HepG2 (cell line): ENCODE measurements around the gene CUL4A. TPM values are rescaled to one million over a fixed set of nuclear protein-coding genes. Genes with fewer than 3 reads are reported as not detected.

ENCODE experiments used
- FOXA3 ChIP-seq: IDR thresholded peaks from 2 replicates; pipeline ENCODE4 v1.6.1; 2016; ENCODE audit warnings: missing genetic modification reagents, missing compliant biosample characterization
- MXI1 ChIP-seq: IDR thresholded peaks from 3 replicates; pipeline ENCODE4 v1.6.1; 2012; ENCODE audit warnings: low read depth, low read length, inconsistent platforms, borderline replicate concordance
- PHF21A ChIP-seq: sonication (generic); formaldehyde crosslinking; IDR thresholded peaks from 2 replicates; pipeline ENCODE4 v1.5.0; 2020; ENCODE audit warnings: mild to moderate bottlenecking, missing genetic modification reagents
- PPARG ChIP-seq: conservative IDR thresholded peaks from 2 replicates; pipeline ENCODE4 v1.6.1; 2016; ENCODE audit warnings: missing biosample characterization, missing genetic modification reagents
- SALL1 ChIP-seq: sonication (generic); formaldehyde crosslinking; IDR thresholded peaks from 2 replicates; pipeline ENCODE4 v1.8.0; 2022; ENCODE audit warnings: mild to moderate bottlenecking, missing genetic modification reagents
- ZBTB43 ChIP-seq: sonication (generic); formaldehyde crosslinking; conservative IDR thresholded peaks from 2 replicates; pipeline ENCODE4 v1.4.0; 2020; ENCODE audit warnings: missing genetic modification reagents
- ZFP36L1 ChIP-seq: sonication (generic); formaldehyde crosslinking; IDR thresholded peaks from 2 replicates; pipeline ENCODE4 v1.8.0; 2022; ENCODE audit warnings: mild to moderate bottlenecking, missing genetic modification reagents, moderate library complexity
- ZNF20 ChIP-seq: sonication (generic); formaldehyde crosslinking; IDR thresholded peaks from 2 replicates; pipeline ENCODE4 v1.4.0; 2020; ENCODE audit warnings: mild to moderate bottlenecking, moderate library complexity, missing genetic modification reagents
- ZNF382 ChIP-seq: sonication (generic); formaldehyde crosslinking; IDR thresholded peaks from 2 replicates; pipeline ENCODE4 v1.5.0; 2020; ENCODE audit warnings: missing genetic modification reagents, mild to moderate bottlenecking, borderline replicate concordance
- ZNF430 ChIP-seq: sonication (generic); formaldehyde crosslinking; IDR thresholded peaks from 2 replicates; pipeline ENCODE4 v1.9.0; 2021; ENCODE audit warnings: mild to moderate bottlenecking, missing genetic modification reagents
- ZNF691 ChIP-seq: sonication (generic); formaldehyde crosslinking; IDR thresholded peaks from 2 replicates; pipeline ENCODE4 v1.4.0; 2020; ENCODE audit warnings: missing genetic modification reagents, low read depth, mild to moderate bottlenecking, borderline replicate concordance
- ZNF704 ChIP-seq: sonication (generic); formaldehyde crosslinking; IDR thresholded peaks from 2 replicates; pipeline ENCODE4 v1.8.1; 2023; ENCODE audit warnings: mild to moderate bottlenecking, inconsistent platforms, moderate library complexity, missing genetic modification reagents, borderline replicate concordance
- ZNF788 ChIP-seq: sonication (generic); formaldehyde crosslinking; IDR thresholded peaks from 2 replicates; pipeline ENCODE4 v1.5.0; 2020; ENCODE audit warnings: mild to moderate bottlenecking, missing genetic modification reagents, borderline replicate concordance
- polyA plus RNA-seq, 8 experiments: library from polyadenylated mRNA; depleted of rRNA in 3 of 8; stranded (reverse) in 7 of 8; unstranded in 1 of 8; fragments of >200 nt; fragmentation: Illumina TruSeq in 4 of 8; extraction: Trizol in 4 of 8; gene quantifications; 2 replicates each; pipeline versions ENCODE4 v1.2.1 to v1.2.3, GENCODE V29; 2011 to 2016; ENCODE audit warnings: low read depth in 4 of 8, missing spikeins in 1 of 8, mixed read lengths in 1 of 8; ENCODE audit not compliant: insufficient read depth in 1 of 8
- total RNA-seq, 5 experiments: library from RNA; depleted of rRNA; stranded (reverse); fragments of >200 nt; fragmentation: Illumina TruSeq; extraction: Trizol; gene quantifications; 2 replicates each; pipeline ENCODE4 v1.2.3, GENCODE V29; 2016; ENCODE audit warnings: low read depth in 1 of 5
- TF ChIP-seq, protein P1 (sequence below): sonication (generic); formaldehyde crosslinking; IDR thresholded peaks from 2 replicates; pipeline ENCODE4 v1.5.1; 2020; ENCODE audit warnings: missing genetic modification reagents, mild to moderate bottlenecking, borderline replicate concordance
- TF ChIP-seq, protein P2 (sequence below): sonication (generic); formaldehyde crosslinking; IDR thresholded peaks from 2 replicates; pipeline ENCODE4 v1.4.0; 2020; ENCODE audit warnings: missing genetic modification reagents, borderline replicate concordance
- TF ChIP-seq, protein P3 (sequence below): conservative IDR thresholded peaks from 2 replicates; pipeline ENCODE4 v1.6.1; 2018; ENCODE audit warnings: missing genetic modification reagents

CUL4A gene
- total and polyA plus RNA-seq, 2 of the 13 experiments (the other 11 are each of a cell fraction or from before 2014, with no cell fraction given) = 51.2 to 75.3 TPM

DNA sequence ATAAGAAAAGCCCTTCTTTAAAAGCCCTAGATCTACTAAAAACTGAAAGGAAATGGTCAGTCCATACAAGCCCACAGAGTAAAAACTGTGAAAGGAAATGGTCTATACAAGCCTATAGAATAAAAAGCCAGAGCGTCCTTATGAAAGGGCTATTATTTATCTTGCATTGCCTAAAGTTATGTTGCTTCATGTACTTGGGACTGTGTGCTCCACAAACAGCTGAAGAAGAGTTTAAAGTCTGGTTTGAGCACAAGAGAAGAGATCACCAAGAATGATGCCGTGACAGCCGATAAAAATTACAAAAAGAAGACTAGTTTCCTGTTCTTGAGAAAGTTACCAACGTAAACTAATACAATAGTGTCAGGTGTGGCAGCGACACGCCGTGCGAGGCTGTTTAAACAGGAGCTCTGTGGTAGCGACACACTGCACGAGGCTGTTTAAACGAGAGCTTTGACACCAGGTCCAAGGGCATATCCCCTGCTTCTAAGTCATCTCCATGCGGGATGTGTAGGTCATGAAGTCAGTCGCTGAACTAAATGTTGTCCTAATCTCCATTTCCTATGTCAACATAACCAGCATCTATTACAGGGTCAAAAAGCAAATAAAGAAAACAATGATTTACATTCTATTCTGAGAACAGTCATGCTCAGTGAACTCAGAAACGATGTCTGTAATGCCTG is 25.8 kb upstream of the CUL4A start (continued):
- TF ChIP-seq ZNF704 (no peak), ZFP36L1 (CRISPR knock-in tag) (0 out of 2 replicates have a peak, but pooled peaks have one; percentile 25), PHF21A (CRISPR knock-in tag) (peak; percentile 65; the same call in 1 of the 2 replicates), SALL1 (CRISPR knock-in tag) (peak; percentile 96), ZBTB43 (CRISPR knock-in tag) (peak; percentile 68; the same call in 1 of the 2 replicates), ZNF382 (CRISPR knock-in tag) (no peak), FOXA3 (CRISPR knock-in tag) (peak; percentile 83), MXI1 (peak; percentile 66; the same call in 2 of the 3 replicates), ZNF430 (CRISPR knock-in tag) (no peak; the same call in 1 of the 2 replicates), PPARG (peak; percentile 48; the same call in 1 of the 2 replicates), ZNF788 (CRISPR knock-in tag) (peak; percentile 63; the same call in 1 of the 2 replicates), ZNF20 (CRISPR knock-in tag) (no peak), ZNF691 (CRISPR knock-in tag) (no peak)
- TF ChIP-seq, protein P1, sequence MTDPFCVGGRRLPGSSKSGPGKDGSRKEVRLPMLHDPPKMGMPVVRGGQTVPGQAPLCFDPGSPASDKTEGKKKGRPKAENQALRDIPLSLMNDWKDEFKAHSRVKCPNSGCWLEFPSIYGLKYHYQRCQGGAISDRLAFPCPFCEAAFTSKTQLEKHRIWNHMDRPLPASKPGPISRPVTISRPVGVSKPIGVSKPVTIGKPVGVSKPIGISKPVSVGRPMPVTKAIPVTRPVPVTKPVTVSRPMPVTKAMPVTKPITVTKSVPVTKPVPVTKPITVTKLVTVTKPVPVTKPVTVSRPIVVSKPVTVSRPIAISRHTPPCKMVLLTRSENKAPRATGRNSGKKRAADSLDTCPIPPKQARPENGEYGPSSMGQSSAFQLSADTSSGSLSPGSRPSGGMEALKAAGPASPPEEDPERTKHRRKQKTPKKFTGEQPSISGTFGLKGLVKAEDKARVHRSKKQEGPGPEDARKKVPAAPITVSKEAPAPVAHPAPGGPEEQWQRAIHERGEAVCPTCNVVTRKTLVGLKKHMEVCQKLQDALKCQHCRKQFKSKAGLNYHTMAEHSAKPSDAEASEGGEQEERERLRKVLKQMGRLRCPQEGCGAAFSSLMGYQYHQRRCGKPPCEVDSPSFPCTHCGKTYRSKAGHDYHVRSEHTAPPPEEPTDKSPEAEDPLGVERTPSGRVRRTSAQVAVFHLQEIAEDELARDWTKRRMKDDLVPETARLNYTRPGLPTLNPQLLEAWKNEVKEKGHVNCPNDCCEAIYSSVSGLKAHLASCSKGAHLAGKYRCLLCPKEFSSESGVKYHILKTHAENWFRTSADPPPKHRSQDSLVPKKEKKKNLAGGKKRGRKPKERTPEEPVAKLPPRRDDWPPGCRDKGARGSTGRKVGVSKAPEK (CRISPR knock-in tag) = peak; percentile 68; the same call in 1 of the 2 replicates
- TF ChIP-seq, protein P2, sequence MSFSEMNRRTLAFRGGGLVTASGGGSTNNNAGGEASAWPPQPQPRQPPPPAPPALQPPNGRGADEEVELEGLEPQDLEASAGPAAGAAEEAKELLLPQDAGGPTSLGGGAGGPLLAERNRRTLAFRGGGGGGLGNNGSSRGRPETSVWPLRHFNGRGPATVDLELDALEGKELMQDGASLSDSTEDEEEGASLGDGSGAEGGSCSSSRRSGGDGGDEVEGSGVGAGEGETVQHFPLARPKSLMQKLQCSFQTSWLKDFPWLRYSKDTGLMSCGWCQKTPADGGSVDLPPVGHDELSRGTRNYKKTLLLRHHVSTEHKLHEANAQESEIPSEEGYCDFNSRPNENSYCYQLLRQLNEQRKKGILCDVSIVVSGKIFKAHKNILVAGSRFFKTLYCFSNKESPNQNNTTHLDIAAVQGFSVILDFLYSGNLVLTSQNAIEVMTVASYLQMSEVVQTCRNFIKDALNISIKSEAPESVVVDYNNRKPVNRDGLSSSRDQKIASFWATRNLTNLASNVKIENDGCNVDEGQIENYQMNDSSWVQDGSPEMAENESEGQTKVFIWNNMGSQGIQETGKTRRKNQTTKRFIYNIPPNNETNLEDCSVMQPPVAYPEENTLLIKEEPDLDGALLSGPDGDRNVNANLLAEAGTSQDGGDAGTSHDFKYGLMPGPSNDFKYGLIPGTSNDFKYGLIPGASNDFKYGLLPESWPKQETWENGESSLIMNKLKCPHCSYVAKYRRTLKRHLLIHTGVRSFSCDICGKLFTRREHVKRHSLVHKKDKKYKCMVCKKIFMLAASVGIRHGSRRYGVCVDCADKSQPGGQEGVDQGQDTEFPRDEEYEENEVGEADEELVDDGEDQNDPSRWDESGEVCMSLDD (CRISPR knock-in tag) = no peak
- TF ChIP-seq, protein P3, sequence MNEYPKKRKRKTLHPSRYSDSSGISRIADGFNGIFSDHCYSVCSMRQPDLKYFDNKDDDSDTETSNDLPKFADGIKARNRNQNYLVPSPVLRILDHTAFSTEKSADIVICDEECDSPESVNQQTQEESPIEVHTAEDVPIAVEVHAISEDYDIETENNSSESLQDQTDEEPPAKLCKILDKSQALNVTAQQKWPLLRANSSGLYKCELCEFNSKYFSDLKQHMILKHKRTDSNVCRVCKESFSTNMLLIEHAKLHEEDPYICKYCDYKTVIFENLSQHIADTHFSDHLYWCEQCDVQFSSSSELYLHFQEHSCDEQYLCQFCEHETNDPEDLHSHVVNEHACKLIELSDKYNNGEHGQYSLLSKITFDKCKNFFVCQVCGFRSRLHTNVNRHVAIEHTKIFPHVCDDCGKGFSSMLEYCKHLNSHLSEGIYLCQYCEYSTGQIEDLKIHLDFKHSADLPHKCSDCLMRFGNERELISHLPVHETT = no peak
